Hair follicular keratinocyte (primary cell): ENCODE data around the gene GCNT3. TPM values are rescaled to one million over a fixed set of nuclear protein-coding genes. Genes with fewer than 3 reads are reported as not detected.

Source experiments
- total RNA-seq: library from RNA; depleted of rRNA; stranded (reverse); fragments of >200 nt; gene quantifications from 2 replicates; pipeline ENCODE4 v1.2.3, GENCODE V29; 2015

Gene GCNT3
- total RNA-seq = 0.16 TPM in 1 of 2 replicates, not detected in the other

GRCh38 chr15:59611276-59612260, at the start of gene GCNT3:
GCNT3 (plus strand) TSS chr15:59611783; CDS start chr15:59618239, 6,456 bp downstream.

GRCh38 chr15:59656897-59657634, 45.5 kb downstream of the GCNT3 start, which contains the start of gene GTF2A2:
GTF2A2 (minus strand) TSS chr15:59657515; CDS start chr15:59652277, 5,238 bp downstream.

Other genes starting within 250 kb of the GCNT3 start
- 141 and 162 TPM in 2 replicates for gene MYO1E, start 238.9 kb upstream of the GCNT3 start, total RNA-seq
- 0.04 TPM in 1 of 2 replicates, not detected in the other for gene FAM81A, start 173.6 kb upstream of the GCNT3 start, total RNA-seq
- gene GTF2A2, start 45.7 kb downstream of the GCNT3 start, total RNA-seq = 53.7 and 62.1 TPM in 2 replicates
- 82.2 and 106 TPM in 2 replicates for gene BNIP2, start 77.5 kb downstream of the GCNT3 start, total RNA-seq